Lower lobe of right lung (tissue), 2 donors: Measurements from ENCODE around the gene CFAP99. TPM values are rescaled to one million over a fixed set of nuclear protein-coding genes. Genes with fewer than 3 reads are reported as not detected.

Experiments used
- ATAC-seq, 2 donors: fragments of 200-7000 bp; cut with Tn5 transposase; one replicate each; pipeline ENCODE4 v1.9.1; 2020 to 2022; ENCODE audit warnings: mild to moderate bottlenecking in 2 of 2, moderate library complexity in 2 of 2
- DNase-seq: peaks from one replicate; pipeline ENCODE4 v3.0.0-alpha.2; 2020
- H3K27ac ChIP-seq: fragments of 200-600 bp; one replicate; pipeline ENCODE4 v1.8.0; 2022
- H3K27me3 ChIP-seq: fragments of 200-600 bp; one replicate; pipeline ENCODE4 v1.8.0; 2022; ENCODE audit warnings: low read depth
- H3K36me3 ChIP-seq: fragments of 200-600 bp; one replicate; pipeline ENCODE4 v1.8.0; 2022; ENCODE audit warnings: mild to moderate bottlenecking
- H3K4me1 ChIP-seq: fragments of 200-600 bp; one replicate; pipeline ENCODE4 v1.8.0; 2022
- H3K4me3 ChIP-seq: fragments of 200-600 bp; one replicate; pipeline ENCODE4 v1.8.0; 2022; ENCODE audit warnings: mild to moderate bottlenecking
- H3K9me3 ChIP-seq: fragments of 200-600 bp; one replicate; pipeline ENCODE4 v1.8.0; 2022
- CTCF ChIP-seq: fragments of 200-600 bp; IDR thresholded peaks from one replicate; pipeline ENCODE4 v1.8.0; 2022; ENCODE audit warnings: antibody characterized with exemption, mild to moderate bottlenecking
- intact Hi-C: fragments of 100-400 bp; cut with DNase I; formaldehyde crosslinking; loops from one replicate; pipeline ENCODE4 v1.11.0; 2022
- total RNA-seq: library from RNA; stranded (reverse); fragmentation: NEBNext Ultra II Directional; extraction: Animal tissue kit (Norgen Biotek cat#: 25700); gene quantifications from one replicate; pipeline ENCODE4 v1.2.1, GENCODE V29; 2021
- donor health status: DM: no; HTN: yes; CAD: no; lungs with severe emphysema.

CFAP99 gene
- total RNA-seq, 1 donor from 2014 or later: 4.3 TPM

- peak; percentile 69 to 80 for ATAC-seq
- DNase-seq: no peak
- no peak overlapping the region for H3K27ac ChIP-seq
- no peak for TF ChIP-seq CTCF
- no peaks in the 10 kb centered on the region for H3K9me3 ChIP-seq
- intact Hi-C loops: no loop called here
- H3K4me1 ChIP-seq: peaks cover 19% of the 10 kb centered on the region
- peaks cover 91% of the 10 kb centered on the region for H3K36me3 ChIP-seq
- no peak overlapping the region for H3K4me3 ChIP-seq
- no peaks in the 10 kb centered on the region for H3K27me3 ChIP-seq
Measured at GRCh38 chr4:2497931-2498330, 79.2 kb downstream of the CFAP99 start.

GRCh38 chr4:2500547-2500946 lies 81.8 kb downstream of the CFAP99 start:
- H3K36me3 ChIP-seq: peaks cover 86% of the 10 kb centered on the region
- no peak for ATAC-seq

GRCh38 chr4:2501034-2501594 lies 82.4 kb downstream of the CFAP99 start:
- H3K4me1 ChIP-seq: peaks cover 5% of the 10 kb centered on the region
- no peaks in the 10 kb centered on the region for H3K9me3 ChIP-seq
- no peaks in the 10 kb centered on the region for H3K27me3 ChIP-seq
- DNase-seq (no peak), ATAC-seq (no peak)
- no peak overlapping the region for H3K27ac ChIP-seq
- intact Hi-C loops: no loop called here
- peaks cover 86% of the 10 kb centered on the region for H3K36me3 ChIP-seq
- no peak for TF ChIP-seq CTCF
- no peak overlapping the region for H3K4me3 ChIP-seq

More at GRCh38 chr4:2500547-2500946, 81.8 kb downstream of the CFAP99 start:
- Histone ChIP-seq H3K4me1 (peaks cover 5% of the 10 kb centered on the region), H3K9me3 (no peaks in the 10 kb centered on the region), H3K4me3 (no peak overlapping the region), H3K27me3 (no peaks in the 10 kb centered on the region), H3K27ac (no peak overlapping the region)
- DNase-seq: no peak
- no peak for TF ChIP-seq CTCF
- intact Hi-C loops: no loop called here

GRCh38 chr4:2503809-2504208 lies 85.1 kb downstream of the CFAP99 start:
- Histone ChIP-seq H3K27me3 (no peaks in the 10 kb centered on the region), H3K36me3 (peaks cover 82% of the 10 kb centered on the region), H3K9me3 (no peaks in the 10 kb centered on the region), H3K27ac (no peak overlapping the region), H3K4me1 (no peaks in the 10 kb centered on the region), H3K4me3 (no peak overlapping the region)
- DNase-seq: no peak
- ATAC-seq: no peak
- intact Hi-C loops: no loop called here
- no peak for TF ChIP-seq CTCF

- no peaks in the 10 kb centered on the region for H3K9me3 ChIP-seq
- H3K4me1 ChIP-seq: no peaks in the 10 kb centered on the region
- H3K27me3 ChIP-seq: no peaks in the 10 kb centered on the region
- no peak overlapping the region for H3K27ac ChIP-seq
- TF ChIP-seq CTCF: no peak
- ATAC-seq: no peak
- H3K4me3 ChIP-seq: no peak overlapping the region
- peaks cover 77% of the 10 kb centered on the region for H3K36me3 ChIP-seq
- intact Hi-C loops: no loop called here
- no peak for DNase-seq
Measured at GRCh38 chr4:2507259-2507658, 88.5 kb downstream of the CFAP99 start.
